HCT116 (cell line): ENCODE results near the gene CCDC91.

Experiments used
- CEBPB ChIP-seq: IDR thresholded peaks from 2 replicates; pipeline ENCODE4 v1.6.1; 2012; ENCODE audit warnings: low read depth
- CTCF ChIP-seq, 3 experiments: fragments of 200-600 bp in 1 of 3; sonication (generic) in 1 of 3; IDR thresholded peaks in 2 of 3; conservative IDR thresholded peaks in 1 of 3; 2 replicates each; pipeline ENCODE4 v1.5.1; 2012 to 2017; ENCODE audit warnings: low read depth in 2 of 3, low read length in 2 of 3, antibody characterized with exemption in 1 of 3, borderline replicate concordance in 1 of 3, control low read depth in 1 of 3, mild to moderate bottlenecking in 1 of 3, mixed read lengths in 1 of 3, mixed run types in 1 of 3, moderate library complexity in 1 of 3; ENCODE audit not compliant: insufficient read depth in 1 of 3
- EGR1 ChIP-seq: IDR thresholded peaks from 2 replicates; pipeline ENCODE4 v1.6.1; 2012; ENCODE audit warnings: low read depth
- EZH2 ChIP-seq: fragments of 200-600 bp; sonication (generic); IDR thresholded peaks from 2 replicates; pipeline ENCODE4 v1.6.1; 2017; ENCODE audit warnings: antibody characterized with exemption, mixed run types
- POLR2AphosphoS5 ChIP-seq: IDR thresholded peaks from 2 replicates; pipeline ENCODE4 v1.6.1; 2011; ENCODE audit warnings: mild to moderate bottlenecking, low read depth, low read length, moderate library complexity
- SIN3A ChIP-seq: IDR thresholded peaks from 2 replicates; pipeline ENCODE4 v1.6.1; 2012; ENCODE audit warnings: low read depth
- TCF7L2 ChIP-seq: IDR thresholded peaks from 2 replicates; pipeline ENCODE4 v1.7.0; 2011; ENCODE audit warnings: borderline replicate concordance, inconsistent platforms; ENCODE audit not compliant: insufficient read depth, insufficient read length; ENCODE audit errors: extremely low read depth
- YY1 ChIP-seq: IDR thresholded peaks from 2 replicates; pipeline ENCODE4 v1.6.1; 2011; ENCODE audit warnings: low read length, low read depth, moderate library complexity, mild to moderate bottlenecking; ENCODE audit not compliant: insufficient replicate concordance; ENCODE audit errors: extremely low read depth
- ZFX ChIP-seq: fragments of 450-650 bp; IDR thresholded peaks from 2 replicates; pipeline ENCODE4 v1.6.1; 2017

- TF ChIP-seq CTCF (IDR thresholded peaks at IDR 0.05 in 2 of 3, conservative IDR thresholded peaks at IDR 0.05 in 1 of 3; ENCODE audit: borderline replicate concordance in 1 of 3, insufficient read depth in 1 of 3, low read depth in 2 of 3, low read length in 2 of 3) (no peak), TCF7L2 (no peak), EZH2 (no peak), SIN3A (no peak), YY1 (no peak), EGR1 (no peak), POLR2AphosphoS5 (no peak), ZFX (no peak), CEBPB (no peak)
Measured at GRCh38 chr12:28286352-28286751, 96.1 kb downstream of the CCDC91 start.
